SK-N-SH (cell line): Measurements from ENCODE around the gene IL17REL. TPM values are rescaled to one million over a fixed set of nuclear protein-coding genes. Genes with fewer than 3 reads are reported as not detected.

Experiments
- CTCF ChIA-PET: fragments of 300-600, 350-600 bp; formaldehyde crosslinking; extraction: SDS; loops from one replicate; lab custom pipeline; 2021; lab: Yijun Ruan, JAX
- POLR2A ChIA-PET: fragments of 350-600 bp; sonication (Branson Sonifier 250); formaldehyde crosslinking; extraction: SDS; loops from one replicate; lab custom pipeline; 2020; ENCODE audit warnings: antibody characterized with exemption, inconsistent platforms; lab: Yijun Ruan, JAX
- DNase-seq: peaks from one replicate; pipeline ENCODE4 v3.0.0; 2012
- H2AFZ ChIP-seq: fragments of 200-600 bp; sonication (generic); 2 replicates; pipeline ENCODE4 v1.8.1; 2016; ENCODE audit warnings: antibody characterized with exemption, mild to moderate bottlenecking, low read depth
- H3F3A ChIP-seq: fragments of 200-600 bp; sonication (generic); replicated peaks from 2 replicates; pipeline ENCODE3; 2016; ENCODE audit warnings: antibody characterized with exemption, mild to moderate bottlenecking; ENCODE audit not compliant: insufficient read depth
- H3K27ac ChIP-seq, 2 experiments: fragments of 200-500 bp in 1 of 2; fragments of 200-600 bp in 1 of 2; sonication (Bioruptor generic) in 1 of 2; sonication (generic), shearing (Covaris generic) in 1 of 2; 2 replicates each; pipeline versions ENCODE4 v1.5.1 to v1.6.1; 2014 to 2016; ENCODE audit warnings: low read depth in 2 of 2, inconsistent platforms in 1 of 2, low read length in 1 of 2, mild to moderate bottlenecking in 1 of 2, mixed read lengths in 1 of 2
- H3K27me3 ChIP-seq: fragments of 200-600 bp; sonication (generic), shearing (Covaris generic); 2 replicates; pipeline ENCODE4 v1.6.1; 2016; ENCODE audit warnings: mixed run types; ENCODE audit not compliant: insufficient read depth
- H3K36me3 ChIP-seq, 2 experiments: fragments of 200-500 bp in 1 of 2; fragments of 200-600 bp in 1 of 2; sonication (Bioruptor generic) in 1 of 2; sonication (generic) in 1 of 2; replicated peaks in 1 of 2; 2 replicates each; pipeline versions ENCODE3 to v1.5.1; 2014 to 2016; ENCODE audit warnings: low read length in 1 of 2, mild to moderate bottlenecking in 1 of 2; ENCODE audit not compliant: insufficient read depth in 2 of 2, control insufficient read depth in 1 of 2
- H3K4me1 ChIP-seq, 2 experiments: fragments of 200-500 bp in 1 of 2; fragments of 200-600 bp in 1 of 2; sonication (Bioruptor generic) in 1 of 2; sonication (generic), shearing (Covaris generic) in 1 of 2; 2 replicates each; pipeline versions ENCODE4 v1.5.1 to v1.6.1; 2014 to 2016; ENCODE audit warnings: low read depth in 1 of 2, low read length in 1 of 2, mixed run types in 1 of 2; ENCODE audit not compliant: insufficient read depth in 2 of 2, control insufficient read depth in 1 of 2
- H3K4me2 ChIP-seq: fragments of 200-600 bp; sonication (generic), shearing (Covaris generic); 2 replicates; pipeline ENCODE4 v1.6.1; 2017; ENCODE audit warnings: mixed run types
- H3K4me3 ChIP-seq, 2 experiments: fragments of 200-500 bp in 1 of 2; fragments of 200-600 bp in 1 of 2; sonication (Bioruptor generic) in 1 of 2; sonication (generic), shearing (Covaris generic) in 1 of 2; 2 replicates each; pipeline versions ENCODE4 v1.5.1 to v1.8.1; 2014 to 2016; ENCODE audit warnings: low read depth in 2 of 2, inconsistent platforms in 1 of 2, low read length in 1 of 2, mild to moderate bottlenecking in 1 of 2, mixed read lengths in 1 of 2, moderate library complexity in 1 of 2
- H3K79me2 ChIP-seq: fragments of 200-600 bp; sonication (generic); 2 replicates; pipeline ENCODE4 v1.8.1; 2017; ENCODE audit warnings: mild to moderate bottlenecking; ENCODE audit not compliant: insufficient read depth
- H3K9ac ChIP-seq: fragments of 200-600 bp; sonication (generic); 2 replicates; pipeline ENCODE4 v1.6.1; 2017; ENCODE audit warnings: mixed run types
- H3K9me2 ChIP-seq: fragments of 200-600 bp; sonication (generic); 2 replicates; pipeline ENCODE4 v1.6.1; 2017; ENCODE audit warnings: mixed run types
- H3K9me3 ChIP-seq: fragments of 200-600 bp; sonication (generic); 2 replicates; pipeline ENCODE4 v1.6.1; 2017; ENCODE audit warnings: mixed run types, mild to moderate bottlenecking, moderate library complexity
- H4K20me1 ChIP-seq: fragments of 200-600 bp; sonication (generic); 2 replicates; pipeline ENCODE4 v1.6.1; 2017; ENCODE audit warnings: mild to moderate bottlenecking, mixed run types; ENCODE audit not compliant: insufficient read depth
- ELF1 ChIP-seq: IDR thresholded peaks from 2 replicates; pipeline ENCODE4 v1.4.0; 2012
- FOSL2 ChIP-seq: IDR thresholded peaks from 2 replicates; pipeline ENCODE4 v1.4.0; 2012; ENCODE audit warnings: low read depth, mild to moderate bottlenecking, moderate library complexity, borderline replicate concordance
- FOXM1 ChIP-seq: IDR thresholded peaks from 2 replicates; pipeline ENCODE4 v1.4.0; 2012; ENCODE audit warnings: low read depth, mild to moderate bottlenecking
- GATA2 ChIP-seq: sonication (generic); formaldehyde crosslinking; IDR thresholded peaks from 2 replicates; pipeline ENCODE4 v1.5.0; 2020; ENCODE audit warnings: mild to moderate bottlenecking, missing genetic modification reagents
- RAD21 ChIP-seq: IDR thresholded peaks from 2 replicates; pipeline ENCODE4 v1.6.1; 2012; ENCODE audit warnings: mild to moderate bottlenecking, low read length
- RXRA ChIP-seq: IDR thresholded peaks from 2 replicates; pipeline ENCODE4 v1.4.0; 2012; ENCODE audit warnings: low read depth, mild to moderate bottlenecking, borderline replicate concordance
- SIN3A ChIP-seq: IDR thresholded peaks from 2 replicates; pipeline ENCODE4 v1.6.1; 2012; ENCODE audit warnings: low read depth, mild to moderate bottlenecking, low read length, moderate library complexity, borderline replicate concordance
- TCF12 ChIP-seq: IDR thresholded peaks from 2 replicates; pipeline ENCODE4 v1.4.0; 2012
- TEAD4 ChIP-seq: IDR thresholded peaks from 2 replicates; pipeline ENCODE4 v1.4.0; 2012; ENCODE audit warnings: mild to moderate bottlenecking, borderline replicate concordance; ENCODE audit not compliant: insufficient read depth
- YY1 ChIP-seq: IDR thresholded peaks from 2 replicates; pipeline ENCODE4 v1.4.0; 2012; ENCODE audit warnings: low read depth, mild to moderate bottlenecking
- WGBS: methylation state at CpG from one replicate; pipeline ENCODE4 v1.1.6; 2017; ENCODE audit warnings: low lambda C conversion rate; 5-methylcytosine and 5-hydroxymethylcytosine counted together
- polyA plus RNA-seq, 3 experiments: library from polyadenylated mRNA; depleted of rRNA; stranded (reverse); fragments of >200 nt; gene quantifications; 2 replicates each; pipeline ENCODE4 v1.2.3, GENCODE V29; 2012
- TF ChIP-seq, protein P1 (sequence below): IDR thresholded peaks from 2 replicates; pipeline ENCODE4 v1.4.0; 2012; ENCODE audit warnings: low read depth, borderline replicate concordance

The IL17REL gene
- polyA plus RNA-seq, 1 of the 3 experiments (the other 2 are of a cell fraction): not detected

DNA sequence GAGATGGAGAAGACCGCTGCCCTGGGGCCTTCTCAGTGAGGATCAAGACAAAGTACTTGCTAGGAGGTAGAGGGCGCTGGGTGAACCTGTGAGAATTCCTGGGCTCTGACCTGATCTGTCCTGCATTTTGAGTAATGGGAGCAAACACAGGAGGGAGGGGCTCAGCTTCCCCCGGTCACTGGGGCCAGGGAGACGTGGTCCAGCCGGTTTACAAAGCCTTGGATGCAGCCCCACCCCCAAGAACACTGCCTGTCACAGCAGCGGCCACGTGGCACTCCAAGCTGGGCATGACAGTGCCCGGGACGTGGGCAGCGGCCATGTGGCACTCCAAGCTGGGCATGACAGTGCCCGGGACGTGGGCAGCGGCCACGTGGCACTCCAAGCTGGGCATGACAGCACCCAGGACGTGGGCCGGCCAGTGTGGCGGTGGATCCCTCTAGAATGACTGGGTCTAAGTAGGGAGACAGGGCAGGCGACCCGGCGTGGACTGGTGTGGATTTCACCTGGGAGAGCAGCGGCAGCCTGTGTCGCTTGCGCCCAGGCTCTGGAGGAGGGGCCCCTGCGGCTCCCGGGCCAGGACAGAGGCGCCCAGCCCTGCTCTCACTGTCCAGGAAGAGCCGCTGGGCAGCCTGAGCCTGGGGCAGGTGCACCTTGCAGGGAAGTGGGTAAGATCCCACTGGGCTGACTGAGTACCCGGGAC is 48.0 kb upstream of the IL17REL start:
- H3F3A ChIP-seq: no peaks in the 10 kb centered on the region
- TF ChIP-seq FOXM1: no peak
- TF ChIP-seq, protein P1, sequence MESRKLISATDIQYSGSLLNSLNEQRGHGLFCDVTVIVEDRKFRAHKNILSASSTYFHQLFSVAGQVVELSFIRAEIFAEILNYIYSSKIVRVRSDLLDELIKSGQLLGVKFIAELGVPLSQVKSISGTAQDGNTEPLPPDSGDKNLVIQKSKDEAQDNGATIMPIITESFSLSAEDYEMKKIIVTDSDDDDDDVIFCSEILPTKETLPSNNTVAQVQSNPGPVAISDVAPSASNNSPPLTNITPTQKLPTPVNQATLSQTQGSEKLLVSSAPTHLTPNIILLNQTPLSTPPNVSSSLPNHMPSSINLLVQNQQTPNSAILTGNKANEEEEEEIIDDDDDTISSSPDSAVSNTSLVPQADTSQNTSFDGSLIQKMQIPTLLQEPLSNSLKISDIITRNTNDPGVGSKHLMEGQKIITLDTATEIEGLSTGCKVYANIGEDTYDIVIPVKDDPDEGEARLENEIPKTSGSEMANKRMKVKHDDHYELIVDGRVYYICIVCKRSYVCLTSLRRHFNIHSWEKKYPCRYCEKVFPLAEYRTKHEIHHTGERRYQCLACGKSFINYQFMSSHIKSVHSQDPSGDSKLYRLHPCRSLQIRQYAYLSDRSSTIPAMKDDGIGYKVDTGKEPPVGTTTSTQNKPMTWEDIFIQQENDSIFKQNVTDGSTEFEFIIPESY: no peak
- no peak for TF ChIP-seq SIN3A
- TF ChIP-seq YY1: no peak
- TF ChIP-seq TEAD4: no peak
- no peak for TF ChIP-seq GATA2 (CRISPR knock-in tag)
- no peak for TF ChIP-seq RAD21
- no peak for TF ChIP-seq ELF1
- TF ChIP-seq RXRA: no peak
- TF ChIP-seq, all 33 proteins: peak for 0
- POLR2A ChIA-PET: no interaction called here
- WGBS: 71% methylated on average over 11 of the region's 28 CpGs
- CTCF ChIA-PET: interaction anchor here (0.7 to 2.4 kb wide), 3 partner anchors 30 to 183 kb away, joined by 3 to 15 read pairs (median 5); partner anchors contain the start of gene PANX2
- no peak overlapping the region for H3K27ac ChIP-seq
- no peaks in the 10 kb centered on the region for H3K9me2 ChIP-seq
- no peaks in the 10 kb centered on the region for H3K36me3 ChIP-seq
- no peak overlapping the region for H3K4me2 ChIP-seq
- no peaks in the 10 kb centered on the region for H3K79me2 ChIP-seq
- no peak overlapping the region for H3K4me3 ChIP-seq
- H3K9ac ChIP-seq: no peak overlapping the region
- no peak for DNase-seq
- H3K27me3 ChIP-seq: peaks cover 19% of the 10 kb centered on the region
- H3K9me3 ChIP-seq: no peaks in the 10 kb centered on the region
- H2AFZ ChIP-seq: no peak overlapping the region
- no peaks in the 10 kb centered on the region; a peak in 1 of 4 replicates for H3K4me1 ChIP-seq
- H4K20me1 ChIP-seq: no peaks in the 10 kb centered on the region

GRCh38 chr22:50059881-50060262 is 47.3 kb upstream of the IL17REL start:
- Histone ChIP-seq H3F3A (no peaks in the 10 kb centered on the region), H4K20me1 (no peaks in the 10 kb centered on the region), H3K9me2 (no peaks in the 10 kb centered on the region), H3K36me3 (no peaks in the 10 kb centered on the region), H3K4me1 (no peaks in the 10 kb centered on the region; a peak in 1 of 4 replicates), H3K79me2 (no peaks in the 10 kb centered on the region), H3K9ac (no peak overlapping the region), H3K9me3 (no peaks in the 10 kb centered on the region), H3K4me3 (no peak overlapping the region), H2AFZ (no peak overlapping the region), H3K27me3 (peaks cover 15% of the 10 kb centered on the region), H3K27ac (no peak overlapping the region), H3K4me2 (no peak overlapping the region)
- no peak for DNase-seq
- no peak for TF ChIP-seq FOSL2
- no peak for TF ChIP-seq TCF12
- TF ChIP-seq RAD21: no peak
- TF ChIP-seq TEAD4: no peak
- 61% methylated on average over 4 of the region's 7 CpGs for WGBS
- ChIA-PET CTCF (interaction anchor here (0.8 to 2.4 kb wide), 6 partner anchors 15 to 293 kb away, joined by 3 to 15 read pairs (median 4); partner anchors contain the start of gene PANX2), POLR2A (no interaction called here)
